ENCODE data around the gene ZNF438.

ZNF438 gene

GRCh38 chr10:31005895-31006294 is 25.8 kb downstream of the ZNF438 start:
- TF ChIP-seq CTCF (IDR thresholded peaks at IDR 0.05; ENCODE audit: low read depth, low read length) = no peak
- Histone ChIP-seq H3K9me3 (ENCODE audit: severe bottlenecking) (no peaks in the 10 kb centered on the region), H3K36me3 (no peaks in the 10 kb centered on the region), H3K27ac (no peak overlapping the region), H3K27me3 (ENCODE audit: insufficient read depth, low read depth, severe bottlenecking) (no peaks in the 10 kb centered on the region), H3K4me3 (ENCODE audit: low read depth, low read length) (no peak overlapping the region)
- DNase-seq = no peak

GRCh38 chr10:31004611-31005193 is 27.0 kb downstream of the ZNF438 start:
- no peak for TF ChIP-seq CTCF (IDR thresholded peaks at IDR 0.05; ENCODE audit: low read depth, low read length)
- H3K27ac ChIP-seq = no peak overlapping the region
- no peaks in the 10 kb centered on the region for H3K9me3 ChIP-seq (ENCODE audit: severe bottlenecking)
- no peak overlapping the region for H3K4me3 ChIP-seq (ENCODE audit: low read depth, low read length)
- H3K36me3 ChIP-seq = no peaks in the 10 kb centered on the region
- no peak for DNase-seq
- H3K27me3 ChIP-seq (ENCODE audit: insufficient read depth, low read depth, severe bottlenecking) = no peaks in the 10 kb centered on the region

- no peak for TF ChIP-seq CTCF (IDR thresholded peaks at IDR 0.05; ENCODE audit: low read depth, low read length)
- DNase-seq = no peak
- no peaks in the 10 kb centered on the region for H3K36me3 ChIP-seq
- H3K27ac ChIP-seq = no peak overlapping the region
- no peak overlapping the region for H3K4me3 ChIP-seq (ENCODE audit: low read depth, low read length)
- H3K9me3 ChIP-seq (ENCODE audit: severe bottlenecking) = no peaks in the 10 kb centered on the region
- H3K27me3 ChIP-seq (ENCODE audit: insufficient read depth, low read depth, severe bottlenecking) = no peaks in the 10 kb centered on the region
These were observed 29.9 kb downstream of the ZNF438 start for GRCh38 chr10:31001740-31002139.

- H3K36me3 ChIP-seq = no peaks in the 10 kb centered on the region
- H3K9me3 ChIP-seq (ENCODE audit: severe bottlenecking) = no peaks in the 10 kb centered on the region
- H3K27me3 ChIP-seq (ENCODE audit: insufficient read depth, low read depth, severe bottlenecking) = no peaks in the 10 kb centered on the region
- no peak for TF ChIP-seq CTCF (IDR thresholded peaks at IDR 0.05; ENCODE audit: low read depth, low read length)
- no peak for DNase-seq
- H3K27ac ChIP-seq = no peak overlapping the region
- H3K4me3 ChIP-seq (ENCODE audit: low read depth, low read length) = no peak overlapping the region
These were observed 30.8 kb downstream of the ZNF438 start for GRCh38 chr10:31000867-31001266.

- Histone ChIP-seq H3K36me3 (no peaks in the 10 kb centered on the region), H3K27ac (no peak overlapping the region), H3K27me3 (ENCODE audit: insufficient read depth, low read depth, severe bottlenecking) (no peaks in the 10 kb centered on the region), H3K9me3 (ENCODE audit: severe bottlenecking) (no peaks in the 10 kb centered on the region), H3K4me3 (ENCODE audit: low read depth, low read length) (no peak overlapping the region)
- DNase-seq = no peak
- TF ChIP-seq CTCF (IDR thresholded peaks at IDR 0.05; ENCODE audit: low read depth, low read length) = no peak
These were observed 31.4 kb downstream of the ZNF438 start for GRCh38 chr10:31000071-31000782.
